T-helper 1 cell treated with Interleukin-12 subunit alpha and Interleukin-12 subunit beta and Interleukin-4 antibody, amounts not matched to agents 30 μg/mL and 1 μg/mL, for 36 hours (primary cell): Measurements from ENCODE around the gene AKR1B15.
"Not testable (repeated sequence)": the region's sequence is repeated elsewhere in the genome, so short reads cannot be mapped to it uniquely, and the experiment has no call there.

Experiments used
- H3K27ac Mint-ChIP-seq: one replicate; pipeline ENCODE4 v1.8.0; 2021; ENCODE audit warnings: mild to moderate bottlenecking, mixed read lengths
- H3K27me3 Mint-ChIP-seq: one replicate; pipeline ENCODE4 v1.8.0; 2021; ENCODE audit warnings: low read depth, mixed read lengths
- H3K36me3 Mint-ChIP-seq: one replicate; pipeline ENCODE4 v1.8.0; 2021; ENCODE audit warnings: low read depth, mixed read lengths
- H3K4me1 Mint-ChIP-seq: one replicate; pipeline ENCODE4 v1.8.0; 2021; ENCODE audit warnings: low read depth, mixed read lengths
- H3K4me3 Mint-ChIP-seq: one replicate; pipeline ENCODE4 v1.8.0; 2021; ENCODE audit warnings: mild to moderate bottlenecking, moderate library complexity, mixed read lengths
- H3K9me3 Mint-ChIP-seq: one replicate; pipeline ENCODE4 v1.8.0; 2021; ENCODE audit warnings: mixed read lengths

AKR1B15 gene

DNA sequence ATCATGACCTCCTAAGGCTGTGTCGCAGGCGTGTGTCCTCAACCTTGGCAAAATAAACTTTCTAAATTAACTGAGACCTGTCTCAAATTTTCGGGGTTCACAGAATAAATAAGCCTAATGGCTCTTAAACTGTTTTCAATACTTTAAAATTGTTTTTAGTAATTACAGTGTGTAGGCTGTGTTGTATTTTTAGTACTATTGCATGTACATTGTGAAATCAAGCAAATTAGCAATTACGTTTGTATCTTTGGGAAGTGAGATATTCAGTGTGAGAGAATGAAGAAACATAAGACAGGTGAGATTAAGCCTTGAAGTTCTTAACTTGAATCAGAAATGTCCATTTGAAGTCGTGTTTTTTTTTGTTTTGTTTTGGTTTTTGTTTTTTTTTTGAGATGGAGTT is 26.3 kb upstream of the AKR1B15 start:
- H3K9me3 Mint-ChIP-seq, result no peaks in the 10 kb centered on the region
- no peaks in the 10 kb centered on the region for H3K4me1 Mint-ChIP-seq
- H3K27me3 Mint-ChIP-seq, result peaks cover 4% of the 10 kb centered on the region
- H3K27ac Mint-ChIP-seq, result no peak overlapping the region
- H3K4me3 Mint-ChIP-seq, result no peak overlapping the region
- no peaks in the 10 kb centered on the region for H3K36me3 Mint-ChIP-seq

DNA sequence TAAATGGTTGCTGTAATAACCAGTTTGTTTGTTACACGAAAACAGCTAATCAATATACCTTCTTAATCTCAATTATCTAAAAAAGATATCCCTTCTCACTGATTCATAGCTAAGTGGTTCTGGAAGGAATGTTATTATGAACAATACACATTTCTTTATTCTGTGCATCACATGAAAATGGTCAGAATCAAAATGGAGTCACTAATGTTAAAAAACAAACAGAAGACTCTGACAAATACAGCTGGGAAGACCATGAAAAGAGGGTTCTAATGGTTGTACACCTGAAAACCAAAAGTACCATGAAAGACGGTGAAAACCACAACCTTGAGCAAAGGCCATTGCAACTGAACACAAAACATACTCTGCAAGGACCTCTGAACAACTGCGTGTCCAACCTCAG is 23.5 kb upstream of the AKR1B15 start:
- H3K27me3 Mint-ChIP-seq, result peaks cover 14% of the 10 kb centered on the region
- H3K4me1 Mint-ChIP-seq, H3K4me3 Mint-ChIP-seq, H3K36me3 Mint-ChIP-seq, H3K9me3 Mint-ChIP-seq, H3K27ac Mint-ChIP-seq: not testable (repeated sequence)

DNA sequence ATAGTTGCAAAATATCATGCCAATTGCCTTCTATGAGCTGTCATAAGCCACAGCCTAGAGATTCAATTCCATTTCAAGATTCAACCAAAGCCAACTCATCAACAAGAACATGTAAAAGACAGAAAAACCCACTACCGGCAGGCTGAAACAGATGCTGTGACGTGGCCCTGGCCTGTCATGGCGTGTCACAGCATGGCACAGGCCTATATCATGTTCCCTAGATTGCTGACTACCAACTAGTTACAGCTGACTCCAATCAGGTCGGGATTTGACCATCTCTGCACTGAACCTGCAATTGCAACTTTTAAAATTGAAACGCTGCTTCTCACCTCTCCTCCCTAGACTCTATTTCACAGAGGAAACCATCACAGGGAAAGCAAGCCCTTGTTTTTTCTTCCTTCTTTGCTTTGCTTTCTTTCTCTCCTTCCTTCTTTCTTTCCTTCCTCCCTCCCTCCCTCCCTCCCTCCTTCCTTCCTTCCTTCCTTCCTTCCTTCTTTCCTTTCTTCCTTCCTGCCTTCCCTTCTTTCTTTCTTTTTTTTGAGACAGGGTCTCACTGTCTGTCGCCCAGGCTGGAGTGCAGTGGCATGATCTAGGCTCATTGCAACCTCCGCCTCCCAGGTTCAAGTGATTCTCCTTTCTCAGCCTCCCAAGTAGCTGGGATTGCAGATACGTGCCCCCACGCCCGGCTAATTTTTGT is 22.2 kb upstream of the AKR1B15 start:
- not testable (repeated sequence) for H3K27ac Mint-ChIP-seq, H3K4me1 Mint-ChIP-seq, H3K4me3 Mint-ChIP-seq, H3K36me3 Mint-ChIP-seq, H3K9me3 Mint-ChIP-seq
- H3K27me3 Mint-ChIP-seq, result peaks cover 14% of the 10 kb centered on the region

DNA sequence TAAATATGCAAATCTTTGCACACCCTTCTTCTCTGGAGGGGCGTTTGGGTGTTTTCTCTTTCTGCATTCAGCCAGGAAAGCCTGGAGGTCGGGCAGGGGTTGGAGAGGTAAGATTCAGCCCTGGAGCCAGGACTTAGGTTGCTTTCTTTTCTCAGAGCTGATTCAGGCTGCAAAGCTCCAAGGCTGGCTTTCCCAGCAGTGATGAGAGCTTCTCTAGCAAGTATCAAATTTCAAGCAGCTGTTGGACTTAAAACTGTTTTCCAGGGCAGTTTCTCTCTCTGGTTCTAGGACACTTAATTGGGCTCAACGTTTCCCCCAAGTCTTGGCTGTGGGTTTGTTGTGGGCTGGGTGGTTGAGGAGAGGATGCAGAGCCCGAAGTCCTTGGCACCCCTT is 20.9 kb upstream of the AKR1B15 start:
- H3K27me3 Mint-ChIP-seq, result peaks cover 10% of the 10 kb centered on the region
- no peaks in the 10 kb centered on the region for H3K4me1 Mint-ChIP-seq
- no peaks in the 10 kb centered on the region for H3K36me3 Mint-ChIP-seq
- no peak overlapping the region for H3K27ac Mint-ChIP-seq
- H3K9me3 Mint-ChIP-seq, result no peaks in the 10 kb centered on the region
- H3K4me3 Mint-ChIP-seq, result no peak overlapping the region

DNA sequence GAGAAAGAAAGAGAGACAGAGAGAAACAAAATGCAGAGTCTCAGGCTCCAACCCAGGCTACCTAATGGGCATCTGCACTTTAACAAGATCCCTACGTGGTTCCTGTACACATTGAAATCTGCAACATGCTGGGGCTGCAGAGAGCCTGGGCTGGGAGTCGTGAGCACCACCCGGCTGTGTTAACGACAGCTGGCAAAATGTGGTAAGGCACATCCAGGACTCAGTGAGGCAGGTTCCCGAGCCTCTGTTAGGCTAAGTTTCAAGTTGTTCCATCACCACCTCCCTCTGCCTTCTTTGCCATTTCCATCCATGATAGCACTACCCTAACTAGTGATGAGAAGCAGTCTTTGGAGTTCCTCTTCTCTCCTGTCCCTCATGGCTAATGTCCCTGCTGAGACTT is 20.2 kb upstream of the AKR1B15 start:
- Mint-ChIP-seq H3K4me1 (no peaks in the 10 kb centered on the region), H3K4me3 (no peak overlapping the region), H3K9me3 (no peaks in the 10 kb centered on the region), H3K27me3 (peaks cover 10% of the 10 kb centered on the region), H3K36me3 (no peaks in the 10 kb centered on the region), H3K27ac (no peak overlapping the region)

DNA sequence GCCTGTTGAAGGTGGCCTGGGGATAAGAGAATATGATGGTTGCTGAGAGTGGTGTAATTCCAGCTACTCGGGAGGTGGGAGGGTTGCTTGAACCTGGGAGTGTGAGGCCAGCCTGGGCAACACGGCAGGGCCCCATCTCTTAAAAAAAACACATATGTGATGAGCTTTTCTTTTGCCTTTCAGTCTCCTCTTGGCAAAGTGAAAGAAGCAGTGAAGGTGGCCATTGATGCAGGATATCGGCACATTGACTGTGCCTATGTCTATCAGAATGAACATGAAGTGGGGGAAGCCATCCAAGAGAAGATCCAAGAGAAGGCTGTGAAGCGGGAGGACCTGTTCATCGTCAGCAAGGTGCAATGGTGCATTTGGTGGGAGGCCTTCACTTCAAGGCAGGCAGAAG is 18.4 kb upstream of the AKR1B15 start:
- Mint-ChIP-seq H3K4me1 (no peaks in the 10 kb centered on the region), H3K4me3 (no peak overlapping the region), H3K9me3 (no peaks in the 10 kb centered on the region), H3K27ac (no peak overlapping the region), H3K36me3 (no peaks in the 10 kb centered on the region), H3K27me3 (peaks cover 10% of the 10 kb centered on the region)

DNA sequence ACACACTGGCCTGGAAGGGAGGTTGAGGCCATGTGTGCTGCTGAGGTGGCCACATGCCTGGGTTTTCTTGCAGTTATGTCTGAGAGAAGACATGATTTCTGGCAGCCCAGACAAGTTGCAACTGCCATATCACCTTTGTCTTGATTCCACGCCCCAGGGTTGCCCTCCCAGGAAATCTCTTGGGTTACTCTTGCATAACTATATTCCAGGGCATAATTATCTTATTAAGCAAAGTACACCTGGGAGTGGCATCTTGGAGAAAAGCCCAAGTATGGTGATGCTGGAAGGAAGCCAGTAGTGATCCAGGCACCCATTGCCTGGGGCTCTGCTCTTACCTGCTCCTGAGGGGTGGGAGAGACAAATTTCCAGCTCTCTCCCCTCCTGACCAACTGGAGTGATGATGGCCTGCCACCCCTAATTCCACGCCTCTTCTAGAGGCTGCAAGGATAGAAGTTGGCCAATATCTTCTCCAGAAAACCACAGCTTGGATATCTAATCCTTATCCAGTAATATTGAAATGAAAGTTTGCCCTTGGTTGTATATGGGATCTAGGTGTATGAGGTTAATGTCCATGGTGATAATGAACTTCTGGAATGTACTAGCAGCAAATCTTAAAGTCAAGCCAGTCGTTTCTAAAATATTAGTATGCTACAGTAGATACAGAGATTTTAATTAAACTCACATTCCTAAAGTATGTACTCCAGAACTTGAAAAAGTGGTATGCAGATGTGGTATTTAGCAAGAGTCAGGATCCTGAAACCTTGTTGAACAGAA is 16.5 kb upstream of the AKR1B15 start:
- H3K36me3 Mint-ChIP-seq, result no peaks in the 10 kb centered on the region
- H3K27ac Mint-ChIP-seq, result no peak overlapping the region
- no peaks in the 10 kb centered on the region for H3K4me1 Mint-ChIP-seq
- H3K27me3 Mint-ChIP-seq, result peaks cover 10% of the 10 kb centered on the region
- H3K9me3 Mint-ChIP-seq, result no peaks in the 10 kb centered on the region
- no peak overlapping the region for H3K4me3 Mint-ChIP-seq

DNA sequence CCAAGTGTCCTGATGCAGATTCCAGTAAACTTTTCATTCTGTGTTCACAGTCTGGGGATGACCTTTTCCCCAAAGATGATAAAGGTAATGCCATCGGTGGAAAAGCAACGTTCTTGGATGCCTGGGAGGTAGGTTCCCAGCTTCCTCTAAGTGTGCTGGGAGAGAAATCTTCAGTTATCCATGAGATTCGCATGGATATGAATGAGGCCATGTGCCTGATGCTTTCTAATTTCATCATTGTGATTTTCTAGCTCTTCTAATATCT is 16.0 kb upstream of the AKR1B15 start:
- Mint-ChIP-seq H3K36me3 (no peaks in the 10 kb centered on the region), H3K27me3 (peaks cover 10% of the 10 kb centered on the region), H3K27ac (no peak overlapping the region), H3K9me3 (no peaks in the 10 kb centered on the region), H3K4me1 (no peaks in the 10 kb centered on the region), H3K4me3 (no peak overlapping the region)

DNA sequence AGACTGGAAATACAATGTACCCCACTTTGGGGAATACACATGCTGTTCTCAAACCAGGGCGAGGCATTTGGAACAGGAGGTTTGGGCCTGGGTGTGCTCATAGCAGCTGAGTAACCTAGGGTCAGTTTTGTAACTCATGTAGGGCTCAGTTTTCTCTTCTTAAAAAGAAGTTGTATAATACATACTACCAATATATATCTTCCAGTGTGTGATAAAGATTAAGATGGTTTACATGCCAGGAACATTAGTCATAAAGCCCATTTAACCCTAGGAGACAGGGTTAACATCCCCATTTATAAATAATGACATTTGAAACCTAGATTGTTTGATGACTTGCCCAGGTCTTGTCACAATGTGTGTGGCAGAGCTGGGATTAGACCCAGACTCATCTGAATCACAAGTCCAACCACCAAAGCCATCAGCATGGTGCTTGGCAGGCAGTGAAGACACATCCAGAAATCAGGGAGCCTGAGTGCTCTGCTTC is 15.6 kb upstream of the AKR1B15 start:
- H3K4me3 Mint-ChIP-seq, result no peak overlapping the region
- no peak overlapping the region for H3K27ac Mint-ChIP-seq
- peaks cover 10% of the 10 kb centered on the region for H3K27me3 Mint-ChIP-seq
- H3K36me3 Mint-ChIP-seq, result no peaks in the 10 kb centered on the region
- no peaks in the 10 kb centered on the region for H3K4me1 Mint-ChIP-seq
- no peaks in the 10 kb centered on the region for H3K9me3 Mint-ChIP-seq

DNA sequence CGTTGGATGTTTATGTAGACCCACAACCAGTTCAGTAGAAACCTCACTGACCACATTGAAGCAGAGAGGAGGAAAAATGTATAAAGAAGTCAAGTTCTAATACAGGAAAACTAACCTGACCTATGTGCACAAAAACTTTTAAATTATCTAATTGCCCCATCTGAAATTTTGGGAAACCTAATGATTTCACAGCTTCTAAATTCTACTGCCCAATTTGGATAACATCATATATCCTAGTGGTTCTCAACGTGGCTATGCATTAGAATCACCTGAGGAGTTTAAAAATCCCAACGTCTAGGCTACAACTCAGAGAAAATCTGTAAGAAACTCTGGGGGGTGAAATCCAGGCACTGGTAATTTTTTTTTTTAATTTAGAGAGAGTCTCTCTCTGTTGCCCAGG is 14.3 kb upstream of the AKR1B15 start:
- Mint-ChIP-seq H3K36me3 (no peaks in the 10 kb centered on the region), H3K27ac (no peak overlapping the region), H3K4me1 (no peaks in the 10 kb centered on the region), H3K9me3 (no peaks in the 10 kb centered on the region), H3K4me3 (no peak overlapping the region), H3K27me3 (peaks cover 2% of the 10 kb centered on the region)

DNA sequence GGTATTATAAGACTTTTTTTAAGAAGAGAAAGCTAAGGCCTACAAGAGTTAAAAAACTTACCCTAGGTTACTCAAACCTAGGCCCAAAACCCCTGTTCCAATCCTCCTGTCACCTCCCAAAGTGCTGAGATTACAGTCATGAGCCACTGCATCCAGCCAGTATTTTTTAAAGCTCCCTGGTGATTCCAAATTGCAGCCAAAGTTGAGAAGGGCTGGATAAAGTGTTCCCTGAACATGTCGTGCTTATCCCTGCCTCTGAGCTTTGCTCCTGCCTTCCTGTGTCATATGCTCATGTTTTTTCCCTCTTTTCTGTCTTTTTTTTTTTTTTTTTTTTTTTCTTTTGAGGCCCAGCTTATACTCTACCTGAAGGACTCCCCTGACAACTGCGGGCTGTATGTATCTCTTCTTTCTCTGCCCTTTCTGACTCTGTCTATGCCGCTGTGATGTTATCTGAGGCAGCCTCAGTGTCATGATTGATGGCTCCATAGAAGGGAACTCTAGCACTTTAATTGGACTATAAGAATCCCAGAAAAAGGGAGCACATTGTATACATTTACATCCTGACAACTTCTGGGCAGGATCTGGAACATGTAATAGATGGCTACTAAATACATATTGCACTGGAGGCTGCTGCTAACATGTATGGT is 13.5 kb upstream of the AKR1B15 start:
- no peak overlapping the region for H3K4me3 Mint-ChIP-seq
- H3K27ac Mint-ChIP-seq, result no peak overlapping the region

DNA sequence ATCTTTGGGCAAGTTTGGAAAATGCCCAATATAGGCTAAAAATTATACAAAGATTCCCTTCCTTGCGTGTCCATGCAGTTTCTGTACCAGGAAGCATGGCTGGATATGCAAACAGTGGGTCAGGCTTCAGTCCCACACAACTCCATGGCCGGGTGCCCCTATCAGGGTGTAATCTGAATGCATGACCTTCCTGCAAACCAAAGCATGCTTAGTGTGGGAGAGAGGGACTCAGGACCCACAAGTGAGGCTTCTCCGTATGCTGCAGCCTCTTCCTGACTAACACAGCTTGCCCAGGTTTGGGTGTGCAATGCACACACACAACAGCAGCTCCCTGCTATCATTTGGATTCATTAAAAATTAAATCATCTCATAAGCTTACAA is 13.0 kb upstream of the AKR1B15 start:
- Mint-ChIP-seq H3K4me1 (no peaks in the 10 kb centered on the region), H3K27ac (no peak overlapping the region), H3K27me3 (no peaks in the 10 kb centered on the region), H3K36me3 (no peaks in the 10 kb centered on the region), H3K4me3 (no peak overlapping the region), H3K9me3 (no peaks in the 10 kb centered on the region)

More for the DNA sequence above, 13.5 kb upstream of the AKR1B15 start:
- H3K9me3 Mint-ChIP-seq, result no peaks in the 10 kb centered on the region
- H3K27me3 Mint-ChIP-seq, result no peaks in the 10 kb centered on the region
- H3K36me3 Mint-ChIP-seq, result no peaks in the 10 kb centered on the region
- H3K4me1 Mint-ChIP-seq, result no peaks in the 10 kb centered on the region

DNA sequence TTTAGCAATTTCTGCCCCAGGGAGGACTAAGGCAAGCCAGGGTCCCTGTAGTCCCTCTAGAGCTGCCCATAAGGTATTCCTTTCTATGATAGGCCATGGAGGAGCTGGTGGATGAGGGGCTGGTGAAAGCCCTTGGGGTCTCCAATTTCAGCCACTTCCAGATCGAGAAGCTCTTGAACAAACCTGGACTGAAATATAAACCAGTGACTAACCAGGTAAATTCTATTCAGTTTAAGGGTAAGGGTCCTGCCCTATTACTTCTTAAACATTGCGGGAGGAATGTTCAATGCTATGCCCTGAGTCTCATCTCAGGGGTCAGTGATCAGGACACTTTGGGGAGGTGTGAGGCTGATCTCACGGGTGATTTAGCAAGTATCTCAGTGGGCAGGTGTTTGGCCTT is 12.4 kb upstream of the AKR1B15 start:
- not testable (repeated sequence) for H3K27ac Mint-ChIP-seq, H3K9me3 Mint-ChIP-seq, H3K36me3 Mint-ChIP-seq, H3K4me1 Mint-ChIP-seq, H3K4me3 Mint-ChIP-seq, H3K27me3 Mint-ChIP-seq

DNA sequence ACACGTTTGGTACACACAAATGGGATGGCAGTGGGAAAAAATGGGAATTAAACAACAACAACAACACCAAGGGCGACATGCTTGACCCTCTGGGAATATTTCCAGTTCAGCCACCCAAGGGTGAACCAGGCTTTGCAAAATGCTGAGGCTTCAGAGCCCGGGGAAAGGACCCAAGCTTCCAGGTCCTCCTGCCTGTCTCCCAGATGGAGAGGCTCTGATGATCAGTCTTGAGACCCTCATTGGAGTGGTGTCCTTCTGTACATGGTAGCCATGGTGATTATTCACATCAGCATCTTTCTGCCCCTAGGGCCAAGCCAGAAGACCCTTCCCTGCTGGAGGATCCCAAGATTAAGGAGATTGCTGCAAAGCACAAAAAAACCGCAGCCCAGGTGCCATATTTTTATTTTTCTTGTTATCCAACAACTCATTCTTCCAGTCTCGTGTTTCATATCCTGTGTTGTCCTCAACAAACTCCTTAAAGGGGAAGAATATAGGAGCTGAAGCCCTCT is 11.6 kb upstream of the AKR1B15 start:
- not testable (repeated sequence) for H3K27me3 Mint-ChIP-seq, H3K4me3 Mint-ChIP-seq, H3K9me3 Mint-ChIP-seq, H3K27ac Mint-ChIP-seq, H3K4me1 Mint-ChIP-seq, H3K36me3 Mint-ChIP-seq

DNA sequence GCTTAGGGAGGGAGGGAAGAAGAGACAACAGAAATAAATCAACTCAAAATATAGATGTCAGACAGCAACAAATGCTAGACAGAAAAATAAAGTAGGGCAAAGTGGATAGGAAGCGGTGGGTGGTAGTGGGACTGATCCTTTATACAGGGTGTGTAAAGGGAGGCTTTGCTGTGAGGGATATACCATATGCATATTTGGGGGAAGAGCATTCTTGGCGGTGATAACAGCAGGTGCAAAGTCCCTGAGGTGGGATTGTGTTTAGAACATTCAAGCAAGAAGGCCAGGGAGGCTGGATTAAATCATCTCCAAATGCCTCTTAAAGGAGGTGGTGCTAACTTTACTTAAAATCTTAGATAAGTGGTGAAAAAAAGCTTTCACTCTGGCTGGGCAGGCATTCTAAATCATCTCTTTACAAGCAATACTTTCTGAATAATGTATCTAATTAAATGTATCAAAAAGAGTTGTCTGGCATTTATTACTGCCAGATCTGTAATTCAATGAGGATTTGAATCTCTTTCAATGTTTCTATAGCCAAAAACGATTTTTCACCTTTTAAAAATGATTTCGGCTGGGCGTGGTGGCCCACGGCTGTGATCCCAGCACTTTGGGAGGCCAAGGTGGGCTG is 9.4 kb upstream of the AKR1B15 start:
- Mint-ChIP-seq H3K9me3 (no peaks in the 10 kb centered on the region), H3K4me3 (no peak overlapping the region), H3K27me3 (peaks cover 6% of the 10 kb centered on the region), H3K4me1 (no peaks in the 10 kb centered on the region), H3K36me3 (no peaks in the 10 kb centered on the region), H3K27ac (no peak overlapping the region)
